ENCODE results near the gene GJB2. TPM values are rescaled to one million over a fixed set of nuclear protein-coding genes. Genes with fewer than 3 reads are reported as not detected.
A peak's percentile ranks its signal among the peaks of the same experiment; 100 is the strongest.

Gene GJB2
- total RNA-seq, 1 donor from 2014 or later: not detected

GRCh38 chr13:20165417-20166257, 27.1 kb downstream of the GJB2 start:
- H3K27ac Mint-ChIP-seq (ENCODE audit: unreplicated experiment): no peak overlapping the region
- no peak overlapping the region for H3K4me3 Mint-ChIP-seq (ENCODE audit: unreplicated experiment)
- H3K36me3 Mint-ChIP-seq (ENCODE audit: unreplicated experiment): no peaks in the 10 kb centered on the region
- no peak for DNase-seq
- no peaks in the 10 kb centered on the region for H3K4me1 Mint-ChIP-seq (ENCODE audit: low read depth, unreplicated experiment)
- H3K9me3 Mint-ChIP-seq (ENCODE audit: unreplicated experiment): peaks cover 2% of the 10 kb centered on the region
- TF ChIP-seq, protein P1, sequence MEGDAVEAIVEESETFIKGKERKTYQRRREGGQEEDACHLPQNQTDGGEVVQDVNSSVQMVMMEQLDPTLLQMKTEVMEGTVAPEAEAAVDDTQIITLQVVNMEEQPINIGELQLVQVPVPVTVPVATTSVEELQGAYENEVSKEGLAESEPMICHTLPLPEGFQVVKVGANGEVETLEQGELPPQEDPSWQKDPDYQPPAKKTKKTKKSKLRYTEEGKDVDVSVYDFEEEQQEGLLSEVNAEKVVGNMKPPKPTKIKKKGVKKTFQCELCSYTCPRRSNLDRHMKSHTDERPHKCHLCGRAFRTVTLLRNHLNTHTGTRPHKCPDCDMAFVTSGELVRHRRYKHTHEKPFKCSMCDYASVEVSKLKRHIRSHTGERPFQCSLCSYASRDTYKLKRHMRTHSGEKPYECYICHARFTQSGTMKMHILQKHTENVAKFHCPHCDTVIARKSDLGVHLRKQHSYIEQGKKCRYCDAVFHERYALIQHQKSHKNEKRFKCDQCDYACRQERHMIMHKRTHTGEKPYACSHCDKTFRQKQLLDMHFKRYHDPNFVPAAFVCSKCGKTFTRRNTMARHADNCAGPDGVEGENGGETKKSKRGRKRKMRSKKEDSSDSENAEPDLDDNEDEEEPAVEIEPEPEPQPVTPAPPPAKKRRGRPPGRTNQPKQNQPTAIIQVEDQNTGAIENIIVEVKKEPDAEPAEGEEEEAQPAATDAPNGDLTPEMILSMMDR (IDR thresholded peaks at IDR 0.05; ENCODE audit: partially characterized antibody, unreplicated experiment): no peak
- peaks cover 6% of the 10 kb centered on the region for H3K27me3 Mint-ChIP-seq (ENCODE audit: unreplicated experiment)

GRCh38 chr13:20161951-20162300, 30.8 kb downstream of the GJB2 start:
- peaks cover 12% of the 10 kb centered on the region for H3K27me3 Mint-ChIP-seq (ENCODE audit: unreplicated experiment)
- H3K9me3 Mint-ChIP-seq (ENCODE audit: unreplicated experiment): no peaks in the 10 kb centered on the region
- no peak overlapping the region for H3K27ac Mint-ChIP-seq (ENCODE audit: unreplicated experiment)
- H3K4me3 Mint-ChIP-seq (ENCODE audit: unreplicated experiment): no peak overlapping the region
- TF ChIP-seq, protein P1 (IDR thresholded peaks at IDR 0.05; ENCODE audit: partially characterized antibody, unreplicated experiment): no peak
- no peak for DNase-seq
- H3K36me3 Mint-ChIP-seq (ENCODE audit: unreplicated experiment): no peaks in the 10 kb centered on the region
- H3K4me1 Mint-ChIP-seq (ENCODE audit: low read depth, unreplicated experiment): peaks cover 4% of the 10 kb centered on the region

DNA sequence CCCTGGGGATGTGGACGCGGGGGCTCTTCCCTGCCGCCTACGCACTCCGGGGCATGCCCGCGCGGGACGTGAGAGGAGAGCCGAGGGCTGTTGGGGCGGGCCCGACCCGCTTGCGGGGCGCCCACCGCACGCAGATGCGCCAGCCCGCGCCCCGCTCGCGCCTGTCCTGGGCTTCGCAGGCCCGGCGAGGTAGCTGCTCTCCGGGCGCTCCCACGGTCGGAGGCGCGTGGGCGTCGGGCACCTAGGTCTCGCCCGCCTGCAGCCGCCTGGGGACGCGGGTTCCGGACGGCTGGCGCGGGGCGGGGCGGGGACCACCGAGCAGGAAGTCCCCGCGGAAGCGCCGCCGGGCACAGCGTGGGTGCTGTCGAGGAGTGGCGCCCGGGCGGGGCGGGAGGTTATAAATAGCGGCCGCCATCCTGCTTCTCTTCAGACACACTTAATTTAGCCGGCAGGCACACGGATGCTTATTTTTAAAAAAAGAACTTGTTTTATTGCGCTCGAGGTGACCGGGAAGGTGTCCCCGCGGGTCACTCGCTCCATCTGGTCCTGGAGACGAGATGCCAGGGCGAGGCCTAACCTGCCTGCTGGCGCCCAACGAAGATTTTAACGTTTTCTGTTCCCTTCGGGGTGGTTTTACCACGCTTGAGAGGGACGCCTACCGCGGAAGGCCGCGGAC, 31.3 kb downstream of the GJB2 start:
- H3K4me3 Mint-ChIP-seq (ENCODE audit: unreplicated experiment): peak overlapping the region; percentile 61
- H3K9me3 Mint-ChIP-seq (ENCODE audit: unreplicated experiment): no peaks in the 10 kb centered on the region
- H3K36me3 Mint-ChIP-seq (ENCODE audit: unreplicated experiment): no peaks in the 10 kb centered on the region
- peaks cover 4% of the 10 kb centered on the region for H3K4me1 Mint-ChIP-seq (ENCODE audit: low read depth, unreplicated experiment)
- H3K27ac Mint-ChIP-seq (ENCODE audit: unreplicated experiment): no peak overlapping the region
- DNase-seq: no peak
- peaks cover 12% of the 10 kb centered on the region for H3K27me3 Mint-ChIP-seq (ENCODE audit: unreplicated experiment)
- TF ChIP-seq, protein P1 (IDR thresholded peaks at IDR 0.05; ENCODE audit: partially characterized antibody, unreplicated experiment): no peak

DNA sequence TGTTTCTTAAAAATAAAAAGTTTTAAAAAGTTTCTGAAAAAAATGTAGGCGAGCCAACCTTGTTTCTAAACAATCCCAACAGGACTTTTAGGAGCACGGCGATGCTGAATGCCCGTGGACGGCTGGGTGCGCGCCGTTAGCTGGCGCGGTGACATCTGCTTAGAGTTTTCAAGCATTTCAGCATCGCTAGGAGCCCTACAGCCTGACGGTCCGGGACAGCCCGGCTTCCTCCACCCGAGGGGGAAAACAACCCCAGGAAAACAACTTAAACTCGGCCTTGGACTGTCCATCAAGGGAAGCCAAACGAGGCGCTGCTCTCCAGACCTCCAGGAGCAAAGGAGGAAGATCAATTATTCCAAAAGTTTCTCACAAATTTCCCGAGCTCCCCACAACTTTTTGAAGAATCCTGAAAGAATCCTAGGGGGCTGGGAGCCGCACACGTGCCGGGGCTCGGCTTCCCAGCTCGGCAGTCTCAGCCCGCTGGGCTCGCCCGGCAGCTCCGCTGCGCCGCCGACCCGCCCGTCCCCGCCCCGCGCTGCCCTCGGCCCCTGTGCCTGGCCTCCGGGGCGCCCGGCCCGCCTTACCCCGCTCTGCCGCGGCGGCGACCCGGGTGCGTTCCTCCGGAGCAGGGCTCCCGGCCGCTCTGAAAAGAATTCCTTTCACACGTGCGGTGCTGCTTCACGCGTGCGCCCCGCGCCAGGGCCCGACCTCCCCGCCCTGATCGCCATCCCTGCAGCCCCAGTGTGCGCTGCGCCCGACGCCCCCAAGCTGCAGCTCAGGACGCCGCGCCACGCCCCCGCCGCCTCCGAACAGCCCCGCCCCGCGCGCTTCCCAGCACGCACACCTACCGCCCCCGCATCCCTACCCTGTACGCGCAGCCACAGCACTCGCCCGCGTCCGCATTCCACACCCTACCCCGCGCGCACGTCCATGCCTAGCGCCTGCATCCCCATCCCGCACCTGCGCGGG, 32.1 kb downstream of the GJB2 start, which contains the start of gene GJA3:
TSS of gene GJA3 (minus strand) at position 747 of the 969 bp plus-strand sequence. CDS start 17,764 bp downstream, outside the sequence.
- peak within 1 kb of the TSS; percentile 26 for H3K27ac Mint-ChIP-seq (ENCODE audit: unreplicated experiment)
- no peaks in the 10 kb centered on the region for H3K9me3 Mint-ChIP-seq (ENCODE audit: unreplicated experiment)
- H3K4me1 Mint-ChIP-seq (ENCODE audit: low read depth, unreplicated experiment): peaks cover 4% of the 10 kb centered on the region
- no peaks in the 10 kb centered on the region for H3K36me3 Mint-ChIP-seq (ENCODE audit: unreplicated experiment)
- peak within 1 kb of the TSS; percentile 86 for H3K4me3 Mint-ChIP-seq (ENCODE audit: unreplicated experiment)
- peak; percentile 43 for DNase-seq
- TF ChIP-seq, protein P1 (IDR thresholded peaks at IDR 0.05; ENCODE audit: partially characterized antibody, unreplicated experiment): no peak
- H3K27me3 Mint-ChIP-seq (ENCODE audit: unreplicated experiment): peaks cover 12% of the 10 kb centered on the region

All from glutamatergic neuron (in vitro differentiated cells).